ENCODE results near the gene PHF11. TPM values are rescaled to one million over a fixed set of nuclear protein-coding genes. Genes with fewer than 3 reads are reported as not detected.

PHF11 gene
- polyA plus RNA-seq, 1 of the 3 experiments (the other 2 are of a cell fraction) = 3.0 TPM

GRCh38 chr13:49466292-49466838 lies 29.4 kb upstream of the PHF11 start:
- no peaks in the 10 kb centered on the region for H3K9me3 ChIP-seq
- H3K27me3 ChIP-seq (ENCODE audit: insufficient read depth) = no peaks in the 10 kb centered on the region
- CTCF ChIA-PET = no interaction called here
- H3K4me1 ChIP-seq (ENCODE audit: control insufficient read depth in 1 of 2, insufficient read depth in 2 of 2, low read depth in 1 of 2, low read length in 1 of 2) = no peaks in the 10 kb centered on the region
- no peak overlapping the region for H3K4me2 ChIP-seq
- H3K9me2 ChIP-seq = no peaks in the 10 kb centered on the region; the same call in 1 of the 2 replicates
- POLR2A ChIA-PET = no interaction called here
- no peak overlapping the region for H3K4me3 ChIP-seq (ENCODE audit: low read depth in 2 of 2, low read length in 1 of 2)
- H4K20me1 ChIP-seq (ENCODE audit: insufficient read depth) = no peaks in the 10 kb centered on the region
- no peak overlapping the region for H3K27ac ChIP-seq (ENCODE audit: low read depth in 2 of 2, low read length in 1 of 2)
- no peaks in the 10 kb centered on the region for H3F3A ChIP-seq (replicated peaks; ENCODE audit: insufficient read depth)
- WGBS (ENCODE audit: low lambda C conversion rate) = 95% methylated on average over 5 of the region's 5 CpGs
- no peaks in the 10 kb centered on the region for H3K79me2 ChIP-seq (ENCODE audit: insufficient read depth)
- H2AFZ ChIP-seq (ENCODE audit: low read depth) = no peak overlapping the region
- DNase-seq = no peak
- H3K9ac ChIP-seq = no peak overlapping the region
- H3K36me3 ChIP-seq (replicated peaks in 1 of 2; ENCODE audit: control insufficient read depth in 1 of 2, insufficient read depth in 2 of 2, low read length in 1 of 2) = peaks cover 21 to 62% of the 10 kb centered on the region in 2 experiments
- TF ChIP-seq ELF1 (IDR thresholded peaks at IDR 0.05) = no peak
- no peak for TF ChIP-seq MEF2A (IDR thresholded peaks at IDR 0.05; ENCODE audit: borderline replicate concordance, low read depth)
- no peak for TF ChIP-seq RCOR1 (IDR thresholded peaks at IDR 0.05; ENCODE audit: low read length)
- no peak for TF ChIP-seq RAD21 (IDR thresholded peaks at IDR 0.05; ENCODE audit: low read length)
- no peak for TF ChIP-seq USF1 (IDR thresholded peaks at IDR 0.05; ENCODE audit: borderline replicate concordance, low read depth)
- no peak for TF ChIP-seq RFX5 (IDR thresholded peaks at IDR 0.05; ENCODE audit: low read length)
- no peak for TF ChIP-seq GATA2 (CRISPR knock-in tag; IDR thresholded peaks at IDR 0.05)
- TF ChIP-seq MAX (IDR thresholded peaks at IDR 0.05; ENCODE audit: low read depth) = no peak
- no peak for TF ChIP-seq USF2 (IDR thresholded peaks at IDR 0.05; ENCODE audit: borderline replicate concordance, low read depth, low read length)
- no peak for TF ChIP-seq NFIC (IDR thresholded peaks at IDR 0.05; ENCODE audit: borderline replicate concordance)

GRCh38 chr13:49472186-49472585 lies 23.6 kb upstream of the PHF11 start:
- POLR2A ChIA-PET = no interaction called here
- 100% methylated on average over 1 of the region's 1 CpG for WGBS (ENCODE audit: low lambda C conversion rate)
- CTCF ChIA-PET = no interaction called here
- Histone ChIP-seq H3K27ac (ENCODE audit: low read depth in 2 of 2, low read length in 1 of 2) (no peak overlapping the region), H3K4me1 (ENCODE audit: control insufficient read depth in 1 of 2, insufficient read depth in 2 of 2, low read depth in 1 of 2, low read length in 1 of 2) (no peaks in the 10 kb centered on the region), H4K20me1 (ENCODE audit: insufficient read depth) (no peaks in the 10 kb centered on the region), H3K4me2 (no peak overlapping the region), H3K4me3 (ENCODE audit: low read depth in 2 of 2, low read length in 1 of 2) (no peak overlapping the region), H3K9ac (no peak overlapping the region), H3K9me3 (no peaks in the 10 kb centered on the region), H3K9me2 (no peaks in the 10 kb centered on the region; the same call in 1 of the 2 replicates), H3K36me3 (replicated peaks in 1 of 2; ENCODE audit: control insufficient read depth in 1 of 2, insufficient read depth in 2 of 2, low read length in 1 of 2) (peaks cover 22 to 44% of the 10 kb centered on the region in 2 experiments), H3F3A (replicated peaks; ENCODE audit: insufficient read depth) (no peaks in the 10 kb centered on the region), H2AFZ (ENCODE audit: low read depth) (no peak overlapping the region), H3K79me2 (ENCODE audit: insufficient read depth) (no peaks in the 10 kb centered on the region), H3K27me3 (ENCODE audit: insufficient read depth) (no peaks in the 10 kb centered on the region)
- DNase-seq = no peak
- TF ChIP-seq TEAD4 (IDR thresholded peaks at IDR 0.05; ENCODE audit: borderline replicate concordance, insufficient read depth) (no peak), USF1 (IDR thresholded peaks at IDR 0.05; ENCODE audit: borderline replicate concordance, low read depth) (no peak), GATA2 (CRISPR knock-in tag; IDR thresholded peaks at IDR 0.05) (no peak), POLR2AphosphoS5 (IDR thresholded peaks at IDR 0.05; ENCODE audit: low read depth, low read length) (no peak), TAF1 (IDR thresholded peaks at IDR 0.05; ENCODE audit: borderline replicate concordance, low read depth, low read length) (no peak), TCF12 (IDR thresholded peaks at IDR 0.05) (no peak), PBX3 (IDR thresholded peaks at IDR 0.05) (no peak), SIN3A (IDR thresholded peaks at IDR 0.05; ENCODE audit: borderline replicate concordance, low read depth, low read length) (no peak)
